ENCODE measurements around the gene ARHGAP28.

Gene ARHGAP28, protein sequence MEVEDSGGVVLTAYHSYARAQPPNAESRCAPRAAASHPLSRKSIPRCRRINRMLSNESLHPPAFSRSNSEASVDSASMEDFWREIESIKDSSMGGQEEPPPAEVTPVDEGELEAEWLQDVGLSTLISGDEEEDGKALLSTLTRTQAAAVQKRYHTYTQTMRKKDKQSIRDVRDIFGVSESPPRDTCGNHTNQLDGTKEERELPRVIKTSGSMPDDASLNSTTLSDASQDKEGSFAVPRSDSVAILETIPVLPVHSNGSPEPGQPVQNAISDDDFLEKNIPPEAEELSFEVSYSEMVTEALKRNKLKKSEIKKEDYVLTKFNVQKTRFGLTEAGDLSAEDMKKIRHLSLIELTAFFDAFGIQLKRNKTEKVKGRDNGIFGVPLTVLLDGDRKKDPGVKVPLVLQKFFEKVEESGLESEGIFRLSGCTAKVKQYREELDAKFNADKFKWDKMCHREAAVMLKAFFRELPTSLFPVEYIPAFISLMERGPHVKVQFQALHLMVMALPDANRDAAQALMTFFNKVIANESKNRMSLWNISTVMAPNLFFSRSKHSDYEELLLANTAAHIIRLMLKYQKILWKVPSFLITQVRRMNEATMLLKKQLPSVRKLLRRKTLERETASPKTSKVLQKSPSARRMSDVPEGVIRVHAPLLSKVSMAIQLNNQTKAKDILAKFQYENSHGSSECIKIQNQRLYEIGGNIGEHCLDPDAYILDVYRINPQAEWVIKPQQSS

GRCh38 chr18:6729247-6730091, at the start of gene ARHGAP28:
TSS of gene ARHGAP28 (plus strand) at chr18:6729716. CDS start at chr18:6729822, 106 bp downstream.
- no peak for DNase-seq

GRCh38 chr18:6681331-6681875, 48.1 kb upstream of the ARHGAP28 start:
- no peak for DNase-seq

DNA sequence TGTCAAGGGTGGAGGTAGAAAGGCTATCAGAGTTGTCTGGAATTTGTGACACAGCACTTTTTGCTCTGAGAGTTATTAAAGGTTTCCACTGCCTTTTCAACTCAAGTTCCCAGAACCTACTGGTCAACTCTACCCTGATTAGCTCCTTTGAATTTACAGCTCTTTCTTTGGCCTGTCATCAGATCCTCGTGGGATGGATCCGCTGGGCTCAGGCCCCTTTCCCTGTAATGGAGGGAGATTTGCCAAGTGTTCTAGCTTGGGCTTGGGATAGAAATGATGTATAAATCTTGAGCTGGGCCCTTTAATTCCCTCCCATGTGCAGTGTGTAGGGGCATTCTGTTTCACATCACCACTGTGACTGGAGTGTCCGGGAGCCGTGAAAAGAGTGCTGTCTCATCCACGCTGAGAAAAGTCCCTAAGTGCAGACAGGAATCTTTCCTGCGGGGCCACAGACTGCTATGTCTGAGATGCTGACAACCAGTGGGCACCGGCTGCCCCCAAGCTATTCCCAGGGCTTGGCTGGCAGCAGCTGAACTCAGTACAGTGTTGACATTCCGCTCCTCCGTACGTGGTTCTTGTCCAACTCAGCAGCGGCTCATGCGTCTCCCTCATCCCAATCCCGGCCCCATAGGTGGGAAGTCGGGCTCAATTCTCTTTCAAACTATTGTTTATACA, 46.9 kb upstream of the ARHGAP28 start:
- DNase-seq, result no peak

- no peak for DNase-seq
Observed at GRCh38 chr18:6683112-6683876, 46.2 kb upstream of the ARHGAP28 start.

GRCh38 chr18:6687676-6688075, 41.8 kb upstream of the ARHGAP28 start:
- no peak for DNase-seq

DNA sequence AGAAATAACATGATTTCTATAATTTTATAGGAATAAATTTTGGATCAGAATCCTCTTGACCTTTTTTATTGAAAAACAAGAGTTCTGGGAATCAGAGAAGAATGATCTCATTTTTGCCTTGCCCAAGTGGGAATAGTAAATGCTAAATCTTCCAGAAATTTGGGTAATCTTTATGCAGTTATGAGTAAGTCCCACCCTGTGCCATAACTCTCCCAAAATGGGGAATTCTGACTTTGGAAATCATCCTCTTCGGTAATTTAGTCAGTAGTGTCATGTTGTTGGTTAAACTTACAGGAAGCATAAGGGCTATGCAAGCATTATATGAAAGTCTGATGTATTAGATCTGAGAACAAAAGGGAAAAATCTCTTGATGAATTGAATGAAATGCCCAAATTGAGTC, 20.6 kb upstream of the ARHGAP28 start:
- no peak for DNase-seq

DNA sequence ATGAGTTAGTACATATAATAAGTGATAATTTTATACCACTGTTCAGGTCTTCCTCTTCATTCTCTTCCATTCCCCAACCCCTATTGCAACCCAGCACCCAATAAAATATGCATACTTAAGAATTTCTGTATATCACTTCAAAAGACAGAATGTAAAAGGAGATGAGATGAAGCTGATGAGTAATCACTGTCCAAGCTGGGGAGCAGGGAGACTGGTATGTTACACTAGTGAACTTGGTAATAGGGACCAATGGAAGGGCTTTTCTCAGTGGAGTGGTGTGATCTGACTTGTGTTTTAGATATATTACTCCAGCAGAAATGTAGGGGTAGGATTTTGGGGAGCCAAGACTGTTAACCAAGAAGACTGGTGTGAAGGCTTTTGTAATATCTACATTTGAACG, 18.0 kb upstream of the ARHGAP28 start:
- DNase-seq, result no peak

DNA sequence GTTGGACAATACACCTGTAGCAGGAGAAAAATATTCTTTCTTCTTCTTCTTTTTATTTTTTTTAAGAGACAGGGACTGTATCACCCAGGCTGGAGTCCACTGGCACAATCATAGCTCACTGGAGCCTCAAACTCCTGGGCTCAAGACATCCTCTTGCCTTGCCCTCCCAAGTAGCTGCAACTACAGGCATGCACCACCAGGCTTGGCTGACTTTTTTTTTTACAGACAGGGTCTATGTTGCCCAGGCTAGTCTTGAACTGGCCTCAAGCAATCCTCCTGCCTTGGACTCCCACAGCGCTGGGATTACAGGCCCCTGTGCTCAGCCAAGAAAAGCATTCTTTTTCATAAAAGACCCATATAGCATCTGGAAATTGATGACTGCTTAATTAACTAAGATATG, 17.1 kb upstream of the ARHGAP28 start:
- DNase-seq, result no peak

DNA sequence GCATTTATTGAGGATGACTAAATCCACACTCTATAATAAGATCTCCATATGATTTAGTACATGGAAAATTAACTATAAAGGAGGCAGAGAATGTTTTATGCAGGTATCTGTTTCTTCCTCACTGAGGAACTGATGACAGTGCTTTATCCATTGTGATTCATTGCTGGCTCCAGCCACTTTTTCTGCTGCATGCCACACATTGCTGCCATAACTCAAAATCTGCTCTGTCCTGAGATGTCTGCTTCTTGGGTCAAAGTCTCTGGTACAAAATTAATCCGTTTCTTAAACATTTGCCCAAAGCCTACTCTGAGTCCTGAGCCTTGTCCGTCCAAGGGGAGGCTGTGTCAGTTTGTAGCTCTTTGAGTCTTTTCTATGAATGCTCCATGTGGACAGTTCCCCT, 15.5 kb upstream of the ARHGAP28 start:
- DNase-seq, result no peak

- DNase-seq, result no peak
Observed at GRCh38 chr18:6718267-6718666, 11.2 kb upstream of the ARHGAP28 start.

GRCh38 chr18:6719098-6719846, 10.2 kb upstream of the ARHGAP28 start:
- no peak for DNase-seq

- no peak for DNase-seq
Observed at GRCh38 chr18:6719910-6720683, 9.4 kb upstream of the ARHGAP28 start.

- no peak for DNase-seq
Observed at GRCh38 chr18:6721755-6722154, 7.8 kb upstream of the ARHGAP28 start.

DNA sequence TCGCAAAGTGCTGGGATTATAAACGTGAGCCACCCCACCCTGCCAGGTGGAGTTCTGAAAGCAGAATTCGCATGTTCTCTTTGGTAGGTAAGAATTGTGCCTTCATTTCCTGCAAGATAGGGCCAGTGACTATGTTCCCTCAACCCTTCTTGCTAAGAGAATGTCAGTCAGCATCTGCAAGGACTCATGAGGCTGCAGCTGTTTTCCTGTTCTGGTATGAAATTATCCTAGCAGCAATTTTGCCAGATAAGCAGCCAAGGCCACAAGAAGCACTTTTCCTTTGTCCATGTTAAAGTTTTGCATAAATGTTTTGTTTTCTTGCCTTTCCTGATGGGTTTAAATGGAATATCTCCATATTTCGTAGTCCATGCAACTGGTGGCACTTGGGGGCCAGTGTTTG, 6.8 kb upstream of the ARHGAP28 start:
- no peak for DNase-seq

DNA sequence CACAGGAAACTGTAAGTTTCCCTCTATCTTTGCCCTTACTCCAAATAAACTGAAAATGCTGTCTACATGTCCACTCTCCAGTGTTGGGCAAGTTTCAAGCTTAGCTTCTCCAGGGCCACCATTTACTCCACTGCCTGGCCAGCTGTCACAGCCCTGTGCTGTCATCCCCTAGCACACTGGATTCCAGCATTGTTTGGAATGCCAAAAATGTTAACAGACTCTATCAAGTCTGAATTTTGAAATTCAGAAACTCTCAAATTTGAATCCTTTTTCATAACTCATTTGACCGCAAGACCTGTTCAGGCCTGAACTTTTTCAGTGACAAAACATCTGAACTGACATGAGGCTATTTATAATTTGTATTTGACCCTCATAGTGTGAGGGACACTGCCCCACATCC, 5.2 kb upstream of the ARHGAP28 start:
- no peak for DNase-seq

GRCh38 chr18:6728331-6728730, 1.2 kb upstream of the ARHGAP28 start:
- DNase-seq, result no peak

DNA sequence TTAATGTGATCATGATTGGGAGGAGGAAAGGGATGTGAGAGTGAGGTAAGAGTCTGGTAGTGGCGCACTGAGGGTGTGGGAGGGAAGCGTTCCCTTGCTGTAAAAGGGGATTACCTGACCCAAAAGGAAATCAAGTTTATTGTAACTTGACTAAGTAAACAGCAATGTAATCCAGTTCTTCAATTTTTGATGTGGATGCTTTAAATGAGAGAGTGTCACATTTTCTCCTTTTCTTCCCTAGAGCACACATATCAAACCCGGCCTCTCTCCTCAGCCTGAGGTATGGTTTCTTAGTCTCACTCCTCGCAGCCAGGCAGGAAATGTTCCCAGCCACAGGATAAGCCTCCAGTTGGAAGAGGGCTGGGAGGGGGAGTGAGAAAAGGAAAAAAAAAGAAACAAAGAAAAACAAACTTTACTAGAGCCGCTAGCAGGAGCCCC, 688 bp upstream of the ARHGAP28 start:
- no peak for DNase-seq

GRCh38 chr18:6730416-6731221, 1.1 kb downstream of the ARHGAP28 start:
- no peak for DNase-seq

DNA sequence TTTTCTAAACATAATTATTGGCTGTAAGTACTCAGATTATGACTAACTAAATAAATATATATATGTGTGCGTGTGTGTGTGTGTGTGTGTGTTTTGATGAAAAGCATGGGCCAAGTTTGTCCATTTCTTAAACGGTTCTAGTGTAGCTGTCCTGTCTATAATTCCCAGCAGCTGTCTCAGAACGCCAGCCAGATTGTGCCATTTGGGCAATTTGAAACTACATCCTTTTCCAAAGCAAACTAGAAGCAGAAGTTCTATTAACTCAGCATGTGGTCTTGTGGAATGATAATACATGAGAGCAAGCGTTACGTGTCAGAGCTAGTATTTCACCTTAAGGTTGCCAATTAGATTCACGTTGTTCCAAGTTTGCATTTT, 1.7 kb downstream of the ARHGAP28 start:
- no peak for DNase-seq
